Measurements from ENCODE around the gene GRIA3. TPM values are rescaled to one million over a fixed set of nuclear protein-coding genes. Genes with fewer than 3 reads are reported as not detected.
A peak's percentile ranks its signal among the peaks of the same experiment; 100 is the strongest.

Gene GRIA3
- total RNA-seq, 1 experiment from 2014 or later = 1.4 TPM

DNA sequence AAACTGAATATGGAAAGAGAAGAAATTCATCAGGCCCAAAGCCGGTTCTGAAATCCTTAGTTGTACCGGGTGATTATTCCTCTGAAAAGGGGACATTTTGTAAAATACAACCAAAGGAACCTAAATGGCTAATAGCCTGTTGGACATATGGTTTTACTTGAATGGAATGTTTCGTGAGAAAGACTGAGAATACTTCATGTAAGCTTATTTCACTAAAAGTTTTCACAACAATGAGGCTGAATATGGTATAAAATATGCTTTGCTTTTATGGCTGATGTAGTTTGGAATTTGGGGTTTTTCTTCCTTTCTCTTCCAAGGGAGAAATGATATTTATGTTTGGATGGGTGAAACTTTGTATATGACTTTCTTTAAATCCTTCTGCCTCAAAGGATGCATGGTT is 2.7 kb downstream of the GRIA3 start:
- no CpG with 5 or more reads among the region's 3 CpGs for WGBS (ENCODE audit: extremely low coverage, insufficient read length, low lambda C conversion rate)
- TF ChIP-seq, protein P1, sequence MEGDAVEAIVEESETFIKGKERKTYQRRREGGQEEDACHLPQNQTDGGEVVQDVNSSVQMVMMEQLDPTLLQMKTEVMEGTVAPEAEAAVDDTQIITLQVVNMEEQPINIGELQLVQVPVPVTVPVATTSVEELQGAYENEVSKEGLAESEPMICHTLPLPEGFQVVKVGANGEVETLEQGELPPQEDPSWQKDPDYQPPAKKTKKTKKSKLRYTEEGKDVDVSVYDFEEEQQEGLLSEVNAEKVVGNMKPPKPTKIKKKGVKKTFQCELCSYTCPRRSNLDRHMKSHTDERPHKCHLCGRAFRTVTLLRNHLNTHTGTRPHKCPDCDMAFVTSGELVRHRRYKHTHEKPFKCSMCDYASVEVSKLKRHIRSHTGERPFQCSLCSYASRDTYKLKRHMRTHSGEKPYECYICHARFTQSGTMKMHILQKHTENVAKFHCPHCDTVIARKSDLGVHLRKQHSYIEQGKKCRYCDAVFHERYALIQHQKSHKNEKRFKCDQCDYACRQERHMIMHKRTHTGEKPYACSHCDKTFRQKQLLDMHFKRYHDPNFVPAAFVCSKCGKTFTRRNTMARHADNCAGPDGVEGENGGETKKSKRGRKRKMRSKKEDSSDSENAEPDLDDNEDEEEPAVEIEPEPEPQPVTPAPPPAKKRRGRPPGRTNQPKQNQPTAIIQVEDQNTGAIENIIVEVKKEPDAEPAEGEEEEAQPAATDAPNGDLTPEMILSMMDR (conservative IDR thresholded peaks at IDR 0.05) = no peak
- no peaks in the 10 kb centered on the region for H3K79me2 ChIP-seq (ENCODE audit: insufficient read depth, low read length)
- no peak overlapping the region for H2BK5ac ChIP-seq (ENCODE audit: insufficient read length, low read length)
- H2AFZ ChIP-seq (ENCODE audit: low read length) = no peak overlapping the region
- H3K79me1 ChIP-seq (ENCODE audit: insufficient read depth, low read depth, low read length, poor library complexity, severe bottlenecking) = no peaks in the 10 kb centered on the region
- no peak overlapping the region for H3K9ac ChIP-seq (ENCODE audit: extremely low read depth, insufficient read length, low read length)
- no peak overlapping the region for H3K4me2 ChIP-seq (ENCODE audit: insufficient read depth, insufficient read length, low read length)
- H3K23ac ChIP-seq (ENCODE audit: insufficient read length, low read depth, low read length) = no peak overlapping the region
- no peak overlapping the region for H4K91ac ChIP-seq (ENCODE audit: insufficient read length, low read depth, low read length)
- Mint-ChIP-seq H3K27ac (no peak overlapping the region), H3K4me1 (peaks cover 23 to 26% of the 10 kb centered on the region in 2 experiments), H3K27me3 (ENCODE audit: low read depth) (peaks cover 53% of the 10 kb centered on the region), H3K4me3 (peak overlapping the region in 1 of 2 experiments; percentile 94; a peak in 1 of 5 replicates), H3K9me3 (peaks cover 2 to 75% of the 10 kb centered on the region in 2 experiments; a peak in 4 of 5 replicates), H3K36me3 (ENCODE audit: insufficient read depth in 1 of 3, low read depth in 3 of 3) (peaks cover 0 to 2% (median 0%) of the 10 kb centered on the region in 3 experiments; a peak in 1 of 7 replicates)
- no peak overlapping the region for H3K14ac ChIP-seq (ENCODE audit: insufficient read depth, low read length)
- peaks cover 11% of the 10 kb centered on the region for H3K23me2 ChIP-seq (ENCODE audit: insufficient read length, low read depth, low read length, poor library complexity, severe bottlenecking)
- H4K20me1 ChIP-seq (ENCODE audit: control insufficient read depth, insufficient read depth, insufficient read length) = no peaks in the 10 kb centered on the region
- H2BK12ac ChIP-seq (ENCODE audit: insufficient read length, low read depth, low read length) = no peak overlapping the region
- no peak overlapping the region for H3K18ac ChIP-seq (ENCODE audit: insufficient read length, low read depth, low read length)
- H2BK120ac ChIP-seq (ENCODE audit: low read depth, low read length, poor library complexity, severe bottlenecking) = no peak overlapping the region
- no peak overlapping the region for H2BK20ac ChIP-seq (ENCODE audit: low read depth, low read length, poor library complexity, severe bottlenecking)
- no peak for DNase-seq
- H4K8ac ChIP-seq (replicated peaks; ENCODE audit: insufficient read length, low read depth, low read length) = no peak overlapping the region
- no peak overlapping the region for H4K5ac ChIP-seq (ENCODE audit: insufficient read length, low read depth, low read length)
- H3K27me3 ChIP-seq (ENCODE audit: insufficient read depth, low read length) = no peaks in the 10 kb centered on the region
- H2AK5ac ChIP-seq (ENCODE audit: insufficient read length, low read length) = no peak overlapping the region
- H3T11ph ChIP-seq (ENCODE audit: low read length) = no peak overlapping the region
- H3K27ac ChIP-seq (ENCODE audit: insufficient read length, low read depth, low read length) = no peak overlapping the region
- H3K56ac ChIP-seq (ENCODE audit: insufficient read length, low read depth, low read length) = no peak overlapping the region
- H3K4ac ChIP-seq (ENCODE audit: low read depth, low read length) = no peak overlapping the region
- H3K9me3 ChIP-seq (ENCODE audit: control insufficient read depth, low read depth, low read length) = peaks cover 34% of the 10 kb centered on the region
- H3K4me1 ChIP-seq (ENCODE audit: insufficient read depth, low read length) = no peaks in the 10 kb centered on the region
- H2BK15ac ChIP-seq (ENCODE audit: low read depth, low read length) = no peak overlapping the region

Data from H9 (cell line).